GM19023 (cell line): ENCODE data around the gene STMN3.
"Not testable (repeated sequence)": the region's sequence is repeated elsewhere in the genome, so short reads cannot be mapped to it uniquely, and the experiment has no call there.

Experiments used
- ATAC-seq: cut with Tn5 transposase; IDR thresholded peaks from one replicate; pipeline ENCODE4 v1.9.1; 2021; ENCODE audit warnings: mild to moderate bottlenecking, moderate library complexity; ENCODE audit not compliant: unreplicated experiment

STMN3 gene

GRCh38 chr20:63657937-63658748 lies 4.9 kb upstream of the STMN3 start, which contains the start of gene RTEL1:
TSS of gene RTEL1 (plus strand) at chr20:63658312. CDS start at chr20:63659403, 1,091 bp downstream.
- peak; percentile 87 for ATAC-seq

- ATAC-seq, result no peak
Observed at GRCh38 chr20:63657260-63657936, 4.2 kb upstream of the STMN3 start.

GRCh38 chr20:63656451-63656850 lies 3.2 kb upstream of the STMN3 start:
- no peak for ATAC-seq

GRCh38 chr20:63655249-63655648 lies 2.0 kb upstream of the STMN3 start:
- ATAC-seq, result no peak

- no peak for ATAC-seq
Observed at GRCh38 chr20:63653974-63654668, 897 bp upstream of the STMN3 start.

GRCh38 chr20:63652192-63652980 lies 838 bp downstream of the STMN3 start:
- ATAC-seq, result no peak

GRCh38 chr20:63651942-63652191 lies 1.4 kb downstream of the STMN3 start:
- ATAC-seq, result no peak

GRCh38 chr20:63650486-63650885 lies 2.7 kb downstream of the STMN3 start:
- ATAC-seq, result not testable (repeated sequence)

GRCh38 chr20:63648895-63649589 lies 4.2 kb downstream of the STMN3 start:
- ATAC-seq, result no peak

- ATAC-seq, result no peak
Observed at GRCh38 chr20:63648190-63648589, 5.0 kb downstream of the STMN3 start.

GRCh38 chr20:63645218-63645617 lies 8.0 kb downstream of the STMN3 start:
- ATAC-seq, result no peak

GRCh38 chr20:63643946-63644345 lies 9.3 kb downstream of the STMN3 start:
- ATAC-seq, result no peak

- ATAC-seq, result no peak
Observed at GRCh38 chr20:63643499-63643898, 9.7 kb downstream of the STMN3 start.

- ATAC-seq, result no peak
Observed at GRCh38 chr20:63642527-63643247, 10.5 kb downstream of the STMN3 start.

GRCh38 chr20:63641792-63642523 lies 11.3 kb downstream of the STMN3 start:
- ATAC-seq, result peak; percentile 69

GRCh38 chr20:63641146-63641791 lies 12.0 kb downstream of the STMN3 start:
- ATAC-seq, result peak; percentile 28

GRCh38 chr20:63640686-63641085 lies 12.5 kb downstream of the STMN3 start:
- peak; percentile 6 for ATAC-seq

GRCh38 chr20:63640086-63640485 lies 13.1 kb downstream of the STMN3 start:
- ATAC-seq, result no peak
